Activated CD4-positive, alpha-beta T cell treated with anti-CD3 and anti-CD28 coated beads, Interleukin-2, amount 50 U/mL, for 1 hour (primary cell): ENCODE data around the gene NOL3.

Experiments
- DNase-seq: peaks from one replicate; pipeline ENCODE4 v3.0.0-alpha.2; 2020

Gene NOL3

DNA sequence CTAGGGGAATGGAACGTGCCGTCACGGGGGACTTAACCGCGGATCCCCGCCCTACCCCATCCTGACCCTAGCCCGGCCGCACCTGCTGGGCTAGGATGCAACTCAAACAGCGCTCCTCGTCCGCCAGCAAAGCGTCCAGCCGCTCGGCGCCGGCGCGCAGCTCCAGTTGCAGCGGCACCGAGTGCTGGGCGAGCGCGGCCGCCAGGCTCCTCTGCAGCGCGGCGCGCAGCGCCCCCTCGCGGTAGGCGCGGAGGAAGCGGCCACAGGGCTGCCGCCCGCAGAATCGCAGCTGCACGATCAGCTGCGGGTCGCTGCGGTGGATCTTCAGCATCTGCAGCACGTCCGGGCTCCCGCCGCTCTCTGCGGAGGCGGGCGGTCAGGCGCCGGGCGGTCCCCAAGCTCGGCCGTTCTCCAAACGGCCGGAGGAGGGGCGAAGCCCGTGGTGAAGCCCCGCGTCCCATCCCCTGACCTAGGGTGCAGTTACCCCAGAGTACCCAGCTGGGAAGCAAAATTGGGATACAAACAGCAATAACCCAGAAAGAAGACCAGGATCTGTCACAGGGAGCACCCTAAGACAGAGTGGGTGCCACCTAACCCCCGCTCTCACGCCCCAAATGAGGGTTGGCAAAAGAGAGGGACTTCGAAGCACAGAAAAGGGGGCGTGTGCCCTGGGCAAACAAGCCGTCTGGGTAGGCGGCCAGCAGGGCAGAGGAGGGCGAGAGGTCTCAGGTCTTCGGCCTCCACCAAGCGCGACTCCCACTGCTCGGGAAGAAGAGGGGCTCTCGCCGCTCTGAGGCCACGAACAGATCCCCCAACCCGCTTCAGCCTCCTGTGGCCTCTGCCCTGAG, 14.8 kb upstream of the NOL3 start:
- peak; percentile 77 for DNase-seq

- no peak for DNase-seq
Observed at GRCh38 chr16:67156143-67156844, 14.0 kb upstream of the NOL3 start.

DNA sequence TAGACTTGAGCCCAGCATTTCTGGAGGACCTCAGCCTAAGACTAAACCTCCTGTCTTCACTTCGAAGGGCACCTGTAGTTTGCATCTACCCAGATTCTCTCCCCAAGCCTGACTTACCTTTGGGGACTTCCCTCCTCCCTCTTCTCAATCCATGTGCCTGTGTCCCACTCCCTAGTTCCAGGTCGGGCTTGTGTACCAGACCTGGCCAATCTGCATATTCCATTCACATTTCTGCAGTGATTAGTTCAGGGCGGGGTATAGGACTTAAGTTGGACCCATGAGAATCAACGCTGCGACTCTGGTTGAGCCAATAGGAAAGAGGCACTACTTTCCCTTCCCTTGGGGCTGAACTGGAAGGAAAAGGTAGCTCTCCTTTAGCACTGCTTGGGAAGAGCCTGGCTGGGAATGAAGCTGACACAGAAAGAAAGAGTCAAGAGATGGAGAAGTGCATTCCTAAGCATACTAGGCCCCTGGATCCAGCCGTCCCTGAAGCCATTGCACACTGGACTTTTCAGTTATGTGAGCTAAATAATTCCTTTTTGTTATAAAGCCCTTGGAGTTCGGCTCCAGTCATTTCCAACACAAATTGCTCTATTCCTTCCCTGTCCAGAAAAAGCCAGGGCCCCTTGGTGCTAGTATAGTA, 13.1 kb upstream of the NOL3 start:
- DNase-seq, result no peak

- DNase-seq, result no peak
Observed at GRCh38 chr16:67157892-67158635, 12.3 kb upstream of the NOL3 start.

DNA sequence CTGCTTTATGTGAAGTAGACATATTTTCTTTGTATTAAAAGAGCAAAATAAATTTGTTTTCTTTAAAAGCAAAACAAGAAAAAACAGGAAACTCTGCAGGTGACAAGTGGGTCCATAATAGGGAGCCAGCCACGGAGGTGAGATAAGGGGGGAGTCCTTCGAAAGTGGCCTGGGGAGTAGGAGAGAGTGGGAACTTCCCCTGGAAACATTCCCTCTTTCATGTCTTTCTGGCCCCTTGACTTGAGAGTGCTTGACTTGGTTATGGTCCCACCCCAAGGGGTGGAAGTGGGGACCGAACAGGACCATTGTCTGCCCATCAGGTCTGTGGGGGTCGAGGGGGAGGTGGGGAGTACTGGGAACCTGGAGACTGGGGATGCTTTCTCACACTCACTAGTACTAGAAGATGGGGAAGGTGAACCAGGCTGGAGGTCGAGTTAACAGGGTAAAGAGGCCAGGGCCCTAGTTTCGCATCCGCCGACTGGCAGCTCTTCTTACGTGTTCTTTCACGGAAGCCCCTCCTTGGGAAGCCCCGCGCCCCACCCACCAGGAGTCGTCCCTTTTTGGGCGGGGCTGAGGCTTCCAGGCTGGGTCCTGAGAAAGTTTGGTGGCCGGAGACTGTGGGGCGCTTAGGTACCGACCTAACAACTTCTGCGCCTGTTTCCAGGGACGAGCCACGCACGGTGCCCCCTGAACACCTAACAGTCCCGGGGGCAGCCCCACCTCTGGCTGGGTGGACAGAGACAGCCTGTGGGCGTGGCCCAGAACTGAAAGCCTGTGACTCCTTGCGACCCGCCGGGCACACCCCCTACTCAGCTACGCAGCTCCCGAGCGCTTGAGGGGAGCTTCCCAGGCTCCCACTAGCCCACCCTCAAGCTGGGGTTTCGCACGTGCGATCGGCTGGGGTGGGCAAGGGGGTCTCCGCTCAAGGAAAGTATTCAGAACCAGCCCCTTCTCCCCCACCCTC, 11.4 kb upstream of the NOL3 start:
- peak; percentile 77 for DNase-seq

DNA sequence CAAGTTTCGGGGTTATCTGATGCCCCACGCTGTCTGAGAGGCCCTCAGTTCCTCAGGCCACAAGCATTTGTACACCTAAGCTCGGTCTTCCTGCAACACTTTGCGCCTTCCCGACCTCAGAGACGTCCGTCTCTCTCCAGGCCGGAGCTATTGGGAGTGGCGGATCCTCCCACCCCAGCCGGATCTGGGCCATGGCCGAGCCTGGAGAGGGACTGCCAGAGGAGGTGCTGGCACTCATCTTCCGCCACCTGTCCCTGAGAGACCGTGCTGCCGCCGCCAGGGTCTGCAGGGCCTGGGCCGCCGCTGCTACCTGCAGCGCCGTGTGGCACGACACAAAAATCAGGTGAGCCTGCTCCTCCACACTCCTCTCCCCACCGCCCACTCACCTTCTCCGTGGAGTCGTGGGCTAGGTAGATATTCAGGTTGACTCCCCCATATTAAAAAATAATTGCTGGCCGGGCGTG, 8.7 kb upstream of the NOL3 start:
- no peak for DNase-seq

DNA sequence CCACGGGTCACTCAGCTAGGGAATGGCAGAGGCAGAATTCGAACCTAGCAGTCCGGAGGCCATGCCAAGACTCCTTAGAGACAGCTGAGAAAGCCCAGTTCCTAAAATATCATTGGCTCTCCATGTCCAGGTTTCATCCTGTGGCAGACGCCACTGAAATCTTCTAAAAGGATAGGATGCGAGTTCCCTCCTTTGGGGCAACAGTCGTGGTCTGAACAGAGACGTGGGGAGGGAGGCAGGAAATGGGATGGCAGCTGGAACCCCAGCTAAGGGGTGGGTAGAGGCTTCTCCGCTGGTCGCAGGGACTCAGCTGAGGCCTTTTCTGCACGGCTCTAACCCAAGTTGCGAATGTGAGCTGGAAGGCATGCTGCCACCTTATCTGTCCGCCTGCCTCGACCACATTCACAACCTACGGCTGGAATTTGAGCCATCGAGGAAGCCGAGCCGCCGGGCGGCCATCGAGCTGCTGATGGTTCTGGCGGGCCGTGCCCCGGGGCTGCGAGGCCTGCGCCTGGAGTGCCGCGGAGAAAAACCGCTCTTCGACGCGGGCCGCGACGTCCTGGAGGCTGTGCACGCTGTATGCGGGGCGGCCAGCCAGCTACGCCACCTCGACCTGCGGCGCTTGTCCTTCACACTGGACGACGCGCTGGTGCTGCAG, 7.7 kb upstream of the NOL3 start:
- DNase-seq, result no peak

GRCh38 chr16:67163164-67163998, 7.0 kb upstream of the NOL3 start:
- DNase-seq, result peak; percentile 43

- no peak for DNase-seq
Observed at GRCh38 chr16:67163999-67164558, 6.3 kb upstream of the NOL3 start.

DNA sequence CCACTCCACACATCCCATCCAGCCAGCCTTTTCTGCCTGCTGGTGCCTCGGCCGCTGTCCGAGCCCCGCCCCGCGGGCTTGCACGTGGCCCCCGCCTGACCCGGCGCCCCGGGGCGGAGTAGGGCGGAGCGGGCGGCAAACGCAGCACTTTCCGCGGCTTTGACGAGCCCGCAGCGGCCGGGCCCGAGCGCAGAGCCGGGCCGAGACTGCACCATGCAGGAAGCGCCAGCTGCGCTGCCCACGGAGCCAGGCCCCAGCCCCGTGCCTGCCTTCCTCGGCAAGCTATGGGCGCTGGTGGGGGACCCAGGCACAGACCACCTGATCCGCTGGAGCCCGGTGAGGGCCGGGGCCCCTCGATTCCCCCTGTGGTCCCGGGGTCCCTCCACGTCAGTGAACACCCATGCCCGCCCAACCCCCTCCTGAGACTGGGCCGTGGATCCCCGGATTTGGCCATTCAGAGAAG, 5.7 kb upstream of the NOL3 start, which contains the start of gene HSF4:
TSS of gene HSF4 (plus strand) at position 147 of the 463 bp plus-strand sequence. CDS start at position 214, 67 bp downstream.
- DNase-seq, result no peak

DNA sequence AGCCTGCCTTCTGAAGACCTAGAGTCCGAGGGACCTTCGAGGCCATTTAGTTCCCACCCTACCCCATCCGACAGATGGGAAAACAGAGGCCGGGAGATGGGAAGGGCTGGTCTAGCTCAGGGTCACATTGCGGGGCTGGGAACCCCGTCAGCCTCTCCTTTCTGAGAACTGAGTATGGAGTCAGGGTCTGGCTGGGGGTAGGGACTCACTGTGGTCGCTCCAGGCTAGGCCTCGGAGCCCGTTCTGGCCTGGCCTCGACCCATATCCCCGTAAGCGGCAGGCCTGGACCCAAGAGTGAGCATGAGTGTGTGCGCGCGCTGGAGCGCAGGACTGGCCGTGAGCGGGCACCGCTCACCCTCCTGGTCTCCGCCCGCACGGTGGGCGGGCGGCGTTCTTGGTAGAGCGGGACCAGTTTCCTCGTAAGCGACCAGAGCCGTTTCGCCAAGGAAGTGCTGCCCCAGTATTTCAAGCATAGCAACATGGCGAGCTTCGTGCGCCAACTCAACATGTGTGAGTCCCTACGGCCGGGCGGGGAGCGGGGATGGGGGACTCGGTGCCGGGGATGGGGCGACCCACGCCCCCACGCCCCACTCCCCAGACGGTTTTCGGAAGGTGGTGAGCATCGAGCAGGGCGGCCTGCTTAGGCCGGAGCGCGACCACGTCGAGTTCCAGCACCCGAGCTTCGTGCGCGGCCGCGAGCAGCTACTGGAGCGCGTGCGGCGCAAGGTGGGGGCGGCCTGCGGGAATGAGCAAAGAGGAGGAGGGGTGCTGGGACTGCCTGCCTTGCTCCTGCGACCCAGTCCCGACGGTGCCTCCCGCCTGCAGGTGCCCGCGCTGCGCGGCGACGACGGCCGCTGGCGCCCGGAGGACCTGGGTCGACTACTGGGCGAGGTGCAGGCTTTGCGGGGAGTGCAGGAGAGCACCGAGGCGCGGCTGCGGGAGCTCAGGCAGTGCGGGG, 4.9 kb upstream of the NOL3 start:
- no peak for DNase-seq

DNA sequence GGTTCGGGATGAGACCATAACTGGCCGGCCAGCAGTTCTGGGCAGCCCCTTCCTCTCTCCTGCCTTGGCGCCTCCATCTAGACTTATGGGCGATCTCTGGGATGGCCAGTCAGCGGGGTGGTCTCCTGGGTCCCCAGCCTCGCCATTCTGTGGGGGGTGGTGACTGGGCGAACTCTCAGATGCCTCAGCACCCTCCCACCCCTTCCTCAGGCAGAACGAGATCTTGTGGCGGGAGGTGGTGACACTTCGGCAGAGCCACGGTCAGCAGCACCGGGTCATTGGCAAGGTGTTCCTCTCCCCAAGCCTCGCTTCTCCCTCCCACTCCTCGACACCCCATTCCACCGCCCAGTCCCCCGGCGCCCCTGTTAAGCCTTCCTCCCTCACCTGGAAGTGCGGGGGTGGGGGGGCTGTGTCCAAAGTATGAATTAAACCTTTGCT, 4.2 kb upstream of the NOL3 start:
- DNase-seq, result no peak

- DNase-seq, result no peak
Observed at GRCh38 chr16:67166598-67167168, 3.7 kb upstream of the NOL3 start.

- DNase-seq, result no peak
Observed at GRCh38 chr16:67167588-67167987, 2.8 kb upstream of the NOL3 start.

DNA sequence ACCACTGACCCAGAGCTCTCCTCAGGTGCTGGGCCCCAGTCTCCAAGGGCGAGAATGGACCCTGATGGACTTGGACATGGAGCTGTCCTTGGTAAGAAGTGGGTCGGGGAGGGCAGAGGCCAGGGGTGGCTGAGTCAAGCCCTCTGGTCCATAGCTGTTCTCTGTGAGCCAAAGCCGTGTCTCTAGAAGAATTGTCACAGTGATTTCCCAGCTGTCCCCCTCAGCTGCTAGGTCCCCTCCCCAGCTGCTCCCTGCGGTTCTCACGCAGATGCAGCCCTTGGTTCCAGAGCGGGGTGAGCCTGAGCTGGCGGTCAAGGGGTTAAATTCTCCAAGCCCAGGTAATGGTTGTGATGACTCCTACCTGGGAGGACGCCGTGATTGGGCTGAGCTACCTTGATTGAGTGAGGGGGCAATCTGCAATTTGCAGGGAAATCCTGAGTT, 1.3 kb upstream of the NOL3 start:
- DNase-seq, result no peak

GRCh38 chr16:67169642-67170167, 633 bp upstream of the NOL3 start:
- no peak for DNase-seq

GRCh38 chr16:67170949-67171649, 761 bp downstream of the NOL3 start:
- no peak for DNase-seq
